ENCODE data around the gene CERS1.
"Not testable (repeated sequence)": the region's sequence is repeated elsewhere in the genome, so short reads cannot be mapped to it uniquely, and the experiment has no call there.

The CERS1 gene

GRCh38 chr19:18919086-18919899 lies 23.3 kb upstream of the CERS1 start, which contains the start of the genes COPE and DDX49:
TSS of gene COPE (minus strand) at chr19:18919387. CDS start at chr19:18919348, 39 bp downstream.
TSS of gene DDX49 (plus strand) at chr19:18919715. CDS start at chr19:18919742, 27 bp downstream.
- peak; percentile 97 for DNase-seq (ENCODE audit: low read depth)

- not testable (repeated sequence) for DNase-seq (ENCODE audit: low read depth)
Observed at GRCh38 chr19:18917593-18917992, 21.6 kb upstream of the CERS1 start.

- DNase-seq (ENCODE audit: low read depth), result no peak
Observed at GRCh38 chr19:18915639-18916038, 19.7 kb upstream of the CERS1 start.

GRCh38 chr19:18913466-18913865 lies 17.5 kb upstream of the CERS1 start:
- no peak for DNase-seq (ENCODE audit: low read depth)

- DNase-seq (ENCODE audit: low read depth), result no peak
Observed at GRCh38 chr19:18912933-18913332, 17.0 kb upstream of the CERS1 start.

GRCh38 chr19:18910801-18911436 lies 15.0 kb upstream of the CERS1 start:
- DNase-seq (ENCODE audit: low read depth), result no peak

GRCh38 chr19:18910010-18910409 lies 14.1 kb upstream of the CERS1 start:
- no peak for DNase-seq (ENCODE audit: low read depth)

GRCh38 chr19:18908917-18909619 lies 13.1 kb upstream of the CERS1 start:
- no peak for DNase-seq (ENCODE audit: low read depth)

GRCh38 chr19:18906605-18907519 lies 10.9 kb upstream of the CERS1 start:
- DNase-seq (ENCODE audit: low read depth), result no peak

- no peak for DNase-seq (ENCODE audit: low read depth)
Observed at GRCh38 chr19:18905513-18906236, 9.7 kb upstream of the CERS1 start.

GRCh38 chr19:18905058-18905456 lies 9.1 kb upstream of the CERS1 start:
- no peak for DNase-seq (ENCODE audit: low read depth)

- no peak for DNase-seq (ENCODE audit: low read depth)
Observed at GRCh38 chr19:18904334-18905057, 8.5 kb upstream of the CERS1 start.

GRCh38 chr19:18903156-18904037 lies 7.4 kb upstream of the CERS1 start:
- no peak for DNase-seq (ENCODE audit: low read depth)

- DNase-seq (ENCODE audit: low read depth), result not testable (repeated sequence)
Observed at GRCh38 chr19:18902519-18902918, 6.6 kb upstream of the CERS1 start.

- no peak for DNase-seq (ENCODE audit: low read depth)
Observed at GRCh38 chr19:18901491-18901890, 5.5 kb upstream of the CERS1 start.

GRCh38 chr19:18900700-18901481 lies 4.9 kb upstream of the CERS1 start:
- DNase-seq (ENCODE audit: low read depth), result no peak

- no peak for DNase-seq (ENCODE audit: low read depth)
Observed at GRCh38 chr19:18899624-18900560, 3.9 kb upstream of the CERS1 start.
